Gastrocnemius medialis (tissue), 4 donors: ENCODE results near the gene CGB1. TPM values are rescaled to one million over a fixed set of nuclear protein-coding genes. Genes with fewer than 3 reads are reported as not detected.
"Not testable (repeated sequence)": the region's sequence is repeated elsewhere in the genome, so short reads cannot be mapped to it uniquely, and the experiment has no call there.

ENCODE experiments used
- ATAC-seq, 2 donors: fragments of 150-250 bp; one replicate each; pipeline ENCODE4 v1.9.1; 2016
- DNase-seq, 2 donors: peaks; one replicate each; pipeline ENCODE4 v3.0.0-alpha.2; 2019
- H3K27ac ChIP-seq, 4 donors: fragments of 200-600 bp; sonication (generic); 1 replicate in 1 of 4; 2 replicates in 3 of 4; pipeline ENCODE4 v1.5.1; 2016 to 2018; ENCODE audit warnings: mild to moderate bottlenecking in 2 of 4, moderate library complexity in 1 of 4
- H3K27me3 ChIP-seq, 3 donors: fragments of 200-600 bp; sonication (generic) in 2 of 3; 1 replicate in 1 of 3; 2 replicates in 2 of 3; pipeline versions ENCODE4 v1.5.1 to v1.6.0; 2016 to 2019; ENCODE audit warnings: mild to moderate bottlenecking in 1 of 3, moderate library complexity in 1 of 3
- H3K36me3 ChIP-seq, 2 donors: fragments of 200-600 bp; sonication (generic) in 1 of 2; one replicate each; pipeline ENCODE4 v1.5.1; 2017 to 2018
- H3K4me1 ChIP-seq, 2 donors: fragments of 200-600 bp; sonication (generic) in 1 of 2; one replicate each; pipeline ENCODE4 v1.5.1; 2016 to 2017; ENCODE audit warnings: mild to moderate bottlenecking in 2 of 2
- H3K4me3 ChIP-seq, 4 donors: fragments of 200-600 bp; sonication (generic) in 3 of 4; 1 replicate in 1 of 4; 2 replicates in 3 of 4; pipeline ENCODE4 v1.5.1; 2016 to 2019; ENCODE audit warnings: mild to moderate bottlenecking in 2 of 4
- H3K9me3 ChIP-seq, 3 donors: fragments of 200-600 bp; sonication (generic) in 2 of 3; 1 replicate in 1 of 3; 2 replicates in 2 of 3; pipeline ENCODE4 v1.5.1; 2016 to 2019
- CTCF ChIP-seq, 5 experiments: fragments of 450-650 bp in 3 of 5; fragments of 200-600 bp in 2 of 5; sonication (generic) in 2 of 5; IDR thresholded peaks in 4 of 5; conservative IDR thresholded peaks in 1 of 5; 1 replicate in 4 of 5; 2 replicates in 1 of 5; pipeline ENCODE4 v1.5.1; 2016 to 2019; ENCODE audit warnings: antibody characterized with exemption in 5 of 5, mild to moderate bottlenecking in 3 of 5, moderate library complexity in 3 of 5
- POLR2A ChIP-seq, 2 donors: fragments of 450-650 bp; IDR thresholded peaks; one replicate each; pipeline ENCODE4 v1.6.1; 2017; ENCODE audit warnings: antibody characterized with exemption in 2 of 2, mild to moderate bottlenecking in 2 of 2, moderate library complexity in 2 of 2
- in situ Hi-C, 4 donors: fragments of 200-750 bp; cut with MboI; loops; one replicate each; pipeline versions ENCODE4 v1.15.0 to v1.8.0; 2017; ENCODE audit warnings: low sequenced_read_pairs in 4 of 4
- intact Hi-C: fragments of 100-400 bp; cut with DNase I; formaldehyde crosslinking; loops from one replicate; pipeline ENCODE4 v1.15.1; 2023; ENCODE audit warnings: low total_unique reads
- total RNA-seq, 4 donors: library from RNA; depleted of rRNA; stranded (reverse); fragments of >200 nt; gene quantifications; one replicate each; pipeline versions ENCODE4 v1.1.0 to v1.2.3, GENCODE V29; 2016

The CGB1 gene
- total RNA-seq, 4 donors from 2014 or later, result not detected

GRCh38 chr19:49061445-49061844 lies 24.8 kb upstream of the CGB1 start:
- DNase-seq (no peak), ATAC-seq (no peak)
- Histone ChIP-seq H3K27me3 (peaks cover 0 to 2% (median 0%) of the 10 kb centered on the region in 3 donors), H3K27ac (no peak overlapping the region), H3K36me3 (no peaks in the 10 kb centered on the region), H3K9me3 (no peaks in the 10 kb centered on the region), H3K4me3 (no peak overlapping the region), H3K4me1 (peaks cover 17 to 37% of the 10 kb centered on the region in 2 donors)
- intact Hi-C loops, result no loop called here
- TF ChIP-seq POLR2A (IDR thresholded peaks at IDR 0.05) (no peak), CTCF (IDR thresholded peaks at IDR 0.05 in 4 of 5, conservative IDR thresholded peaks at IDR 0.05 in 1 of 5) (no peak)
- in situ Hi-C loops, result no loop called here

DNA sequence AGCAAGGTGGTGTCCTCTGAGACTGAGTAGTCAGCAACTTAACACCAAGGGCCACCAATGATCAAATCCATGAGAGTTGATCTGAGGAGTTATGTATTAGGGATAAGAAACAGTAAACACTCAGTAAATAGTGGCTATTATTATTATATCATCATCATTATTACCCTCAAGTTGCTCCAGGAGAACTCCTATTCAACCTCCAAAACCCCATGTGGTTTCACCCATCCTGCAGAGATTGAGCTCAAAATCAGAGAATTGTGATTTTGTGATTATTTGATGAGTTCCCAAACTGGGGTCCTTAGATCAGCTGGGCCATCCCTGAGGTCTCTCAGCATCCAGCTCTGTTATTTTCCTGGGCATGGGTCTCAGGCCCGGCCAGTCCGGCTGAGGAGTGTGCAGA lies 24.3 kb upstream of the CGB1 start:
- Histone ChIP-seq H3K36me3 (no peaks in the 10 kb centered on the region), H3K27me3 (peaks cover 0 to under 1% (median 0%) of the 10 kb centered on the region in 3 donors), H3K4me3 (no peak overlapping the region), H3K4me1 (peaks cover 13 to 35% of the 10 kb centered on the region in 2 donors), H3K27ac (no peak overlapping the region), H3K9me3 (no peaks in the 10 kb centered on the region)
- in situ Hi-C loops, result no loop called here
- ATAC-seq (no peak), DNase-seq (no peak)
- intact Hi-C loops, result no loop called here
- TF ChIP-seq POLR2A (IDR thresholded peaks at IDR 0.05), result no peak

GRCh38 chr19:49059053-49059452 lies 22.4 kb upstream of the CGB1 start:
- intact Hi-C loops (no loop called here), in situ Hi-C loops (no loop called here)
- TF ChIP-seq POLR2A (IDR thresholded peaks at IDR 0.05), result no peak
- TF ChIP-seq CTCF (IDR thresholded peaks at IDR 0.05 in 4 of 5, conservative IDR thresholded peaks at IDR 0.05 in 1 of 5), result no peak
- Histone ChIP-seq H3K27me3 (no peaks in the 10 kb centered on the region), H3K4me3 (no peak overlapping the region), H3K36me3 (no peaks in the 10 kb centered on the region), H3K4me1 (peaks cover 6 to 23% of the 10 kb centered on the region in 2 donors), H3K27ac (no peak overlapping the region), H3K9me3 (no peaks in the 10 kb centered on the region)
- ATAC-seq (no peak), DNase-seq (no peak)

DNA sequence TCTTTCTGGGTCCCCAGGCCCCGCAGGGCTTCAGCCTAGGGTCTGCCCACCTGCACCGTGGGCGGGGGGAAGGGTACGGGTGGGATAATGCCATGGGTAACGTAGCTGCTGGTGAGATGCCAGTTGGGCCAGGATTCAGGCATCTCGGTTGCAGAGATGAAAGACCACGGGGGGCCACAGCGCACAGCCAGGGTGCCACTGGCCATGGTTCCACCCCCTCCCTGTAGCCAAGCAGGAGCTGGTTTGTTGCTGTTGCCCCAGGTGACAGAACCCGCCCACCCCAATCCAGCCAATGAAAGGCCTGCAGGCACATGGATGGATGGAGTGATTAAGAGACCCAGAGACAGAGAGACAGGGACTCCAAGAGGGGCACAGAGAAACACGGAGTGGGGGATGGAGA lies 21.9 kb upstream of the CGB1 start:
- Histone ChIP-seq H3K4me1 (peaks cover 6 to 23% of the 10 kb centered on the region in 2 donors), H3K36me3 (no peaks in the 10 kb centered on the region), H3K4me3 (no peak overlapping the region), H3K27ac (no peak overlapping the region), H3K9me3 (no peaks in the 10 kb centered on the region), H3K27me3 (no peaks in the 10 kb centered on the region)
- intact Hi-C loops (no loop called here), in situ Hi-C loops (no loop called here)
- TF ChIP-seq CTCF (IDR thresholded peaks at IDR 0.05 in 4 of 5, conservative IDR thresholded peaks at IDR 0.05 in 1 of 5), result no peak
- no peak for TF ChIP-seq POLR2A (IDR thresholded peaks at IDR 0.05)
- ATAC-seq, result peak in 1 of 2 donors; percentile 12
- peak in 1 of 2 donors; percentile 55 for DNase-seq

- peak; percentile 73 to 77 for ATAC-seq
- in situ Hi-C loops (no loop called here), intact Hi-C loops (no loop called here)
- TF ChIP-seq POLR2A (IDR thresholded peaks at IDR 0.05) (peak; percentile 20 to 37), CTCF (IDR thresholded peaks at IDR 0.05 in 4 of 5, conservative IDR thresholded peaks at IDR 0.05 in 1 of 5) (no peak)
- no peaks in the 10 kb centered on the region for H3K27me3 ChIP-seq
- peaks cover 6 to 23% of the 10 kb centered on the region in 2 donors for H3K4me1 ChIP-seq
- H3K27ac ChIP-seq, result peak within 1 kb of the TSS; percentile 64 to 74 (median 70)
- peak; percentile 47 to 70 for DNase-seq
- H3K36me3 ChIP-seq, result no peaks in the 10 kb centered on the region
- H3K9me3 ChIP-seq, result no peaks in the 10 kb centered on the region
- peak within 1 kb of the TSS; percentile 49 to 77 (median 68) for H3K4me3 ChIP-seq
Measured at GRCh38 chr19:49057636-49058234, 21.0 kb upstream of the CGB1 start, which contains the start of gene CGB7. CGB7 (minus strand) TSS chr19:49057749; CDS start chr19:49055375, 2,374 bp downstream.

DNA sequence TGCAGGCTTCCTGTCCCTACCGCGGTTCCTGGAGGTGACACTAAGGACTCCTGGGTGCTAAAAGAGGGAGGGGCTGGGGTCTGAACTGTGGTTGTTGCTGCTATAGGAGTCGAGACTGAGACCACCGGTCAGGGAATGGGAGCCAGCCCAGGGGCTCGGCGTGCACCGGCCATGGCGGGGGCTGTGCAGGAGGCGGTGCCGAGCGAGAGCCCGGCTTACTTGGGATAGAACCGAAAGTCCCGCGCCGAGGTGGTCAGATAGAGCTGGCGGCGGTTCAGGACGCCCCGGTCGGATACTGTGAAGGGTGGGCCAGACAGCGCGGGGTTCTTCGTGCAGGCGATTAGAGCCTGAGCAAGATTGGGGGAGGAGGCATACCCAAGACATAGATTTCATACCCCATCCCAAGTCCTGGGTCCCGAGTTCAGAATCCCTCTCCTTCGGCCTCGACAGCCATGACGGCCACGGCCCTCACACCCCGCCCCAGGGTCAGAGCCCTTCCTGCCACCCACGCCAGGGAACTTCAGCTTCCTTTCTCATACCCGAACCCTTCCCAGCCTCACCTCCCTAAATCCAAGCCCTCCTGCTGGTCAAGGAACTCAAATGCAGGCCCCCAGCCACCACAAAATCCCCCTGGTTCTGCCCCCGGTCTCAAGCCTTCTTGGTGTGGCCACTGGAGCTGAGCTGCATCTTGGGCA lies 20.4 kb upstream of the CGB1 start:
- in situ Hi-C loops, result not testable (repeated sequence)
- ATAC-seq, result peak; percentile 25 to 27

More for the DNA sequence above, 20.4 kb upstream of the CGB1 start:
- not testable (repeated sequence) for DNase-seq, H3K36me3 ChIP-seq, H3K27me3 ChIP-seq, H3K9me3 ChIP-seq
- Histone ChIP-seq H3K4me1 (peaks cover 6 to 23% of the 10 kb centered on the region in 2 donors), H3K27ac (peak overlapping the region; percentile 64 to 74 (median 67)), H3K4me3 (peak overlapping the region; percentile 49 to 77 (median 68))
- intact Hi-C loops, result loop anchor here (1.0 kb wide), 1 partner anchor 17 kb away; no protein-coding TSS in a partner anchor
